Keratinocyte (primary cell): ENCODE measurements around the gene PTRH1. TPM values are rescaled to one million over a fixed set of nuclear protein-coding genes. Genes with fewer than 3 reads are reported as not detected.
A peak's percentile ranks its signal among the peaks of the same experiment; 100 is the strongest.

Source experiments
- DNase-seq: peaks from one replicate; pipeline ENCODE4 v3.0.0-alpha.2; 2011; ENCODE audit warnings: low read depth, missing footprints, low spot score
- FAIRE-seq: peaks from 2 replicates; lab custom pipeline; 2011; peaks lifted over from hg19 to GRCh38; lab: Jason Lieb, UNC
- H2AFZ ChIP-seq: 2 replicates; pipeline ENCODE4 v1.6.0; 2012; ENCODE audit warnings: low read length, control low read depth, inconsistent platforms; ENCODE audit not compliant: control insufficient read depth
- H3K27ac ChIP-seq: 2 replicates; pipeline ENCODE4 v1.5.1; 2011; ENCODE audit warnings: low read length; ENCODE audit not compliant: control insufficient read depth, insufficient read depth
- H3K27me3 ChIP-seq: 3 replicates; pipeline ENCODE4 v1.6.0; 2011; ENCODE audit warnings: low read length; ENCODE audit not compliant: control insufficient read depth, insufficient read depth; ENCODE audit errors: extremely low read depth
- H3K36me3 ChIP-seq, 2 experiments: 2 replicates in 1 of 2; 3 replicates in 1 of 2; pipeline ENCODE4 v1.5.1; 2011; ENCODE audit warnings: low read length in 2 of 2, mild to moderate bottlenecking in 1 of 2; ENCODE audit not compliant: control insufficient read depth in 2 of 2, insufficient read depth in 2 of 2; ENCODE audit errors: extremely low read depth in 1 of 2
- H3K4me1 ChIP-seq: 3 replicates; pipeline ENCODE4 v1.5.1; 2011; ENCODE audit warnings: low read length; ENCODE audit not compliant: control insufficient read depth, insufficient read depth; ENCODE audit errors: extremely low read depth
- H3K4me2 ChIP-seq: 3 replicates; pipeline ENCODE4 v1.6.0; 2011; ENCODE audit warnings: low read depth, low read length; ENCODE audit not compliant: control insufficient read depth, insufficient read depth; ENCODE audit errors: extremely low read depth
- H3K4me3 ChIP-seq, 3 experiments: fragments of 200-600 bp in 1 of 3; sonication (generic) in 1 of 3; 2 replicates in 2 of 3; 3 replicates in 1 of 3; pipeline ENCODE4 v1.5.1; 2011 to 2016; ENCODE audit warnings: low read length in 3 of 3, mild to moderate bottlenecking in 3 of 3, control low read depth in 2 of 3, inconsistent platforms in 1 of 3, low read depth in 1 of 3, mixed read lengths in 1 of 3, mixed run types in 1 of 3, moderate library complexity in 1 of 3; ENCODE audit not compliant: control insufficient read depth in 2 of 3, insufficient read depth in 2 of 3; ENCODE audit errors: extremely low read depth in 1 of 3
- H3K79me2 ChIP-seq: 2 replicates; pipeline ENCODE4 v1.6.0; 2012; ENCODE audit warnings: low read length; ENCODE audit not compliant: control insufficient read depth, insufficient read depth
- H3K9ac ChIP-seq: 3 replicates; pipeline ENCODE4 v1.6.0; 2011; ENCODE audit warnings: low read length; ENCODE audit not compliant: control insufficient read depth, insufficient read depth; ENCODE audit errors: extremely low read depth
- H3K9me1 ChIP-seq: 3 replicates; pipeline ENCODE4 v1.6.0; 2011; ENCODE audit warnings: low read length; ENCODE audit not compliant: control insufficient read depth, insufficient read depth; ENCODE audit errors: extremely low read depth
- H3K9me3 ChIP-seq: 2 replicates; pipeline ENCODE4 v1.5.1; 2012; ENCODE audit warnings: low read depth, low read length; ENCODE audit not compliant: control insufficient read depth
- H4K20me1 ChIP-seq: 3 replicates; pipeline ENCODE4 v1.6.0; 2011; ENCODE audit warnings: low read length; ENCODE audit not compliant: control insufficient read depth, insufficient read depth; ENCODE audit errors: extremely low read depth
- CTCF ChIP-seq, 3 experiments: IDR thresholded peaks in 1 of 3; conservative IDR thresholded peaks in 1 of 3; optimal IDR thresholded peaks in 1 of 3; 2 replicates in 2 of 3; 3 replicates in 1 of 3; pipeline versions ENCODE3 to v1.5.1; 2011; ENCODE audit warnings: low read length in 3 of 3, mild to moderate bottlenecking in 3 of 3, moderate library complexity in 2 of 3, control low read depth in 1 of 3, inconsistent platforms in 1 of 3; ENCODE audit not compliant: insufficient read depth in 2 of 3; ENCODE audit errors: extremely low read depth in 1 of 3
- EZH2 ChIP-seq: IDR thresholded peaks from one replicate; pipeline ENCODE4 v1.6.1; 2012; ENCODE audit warnings: inconsistent platforms, mild to moderate bottlenecking, low read length, moderate library complexity
- dilution Hi-C: fragments of 300-500 bp; cut with MboI; formaldehyde crosslinking; loops from one replicate; pipeline ENCODE4 v1.7.0; 2020; ENCODE audit warnings: low sequenced_read_pairs; ENCODE audit not compliant: extremely low pct_ligation_motif_present
- polyA plus RNA-seq, 5 experiments: library from polyadenylated mRNA; depleted of rRNA in 3 of 5; stranded (reverse) in 3 of 5; stranded (forward) in 1 of 5; unstranded in 1 of 5; fragments of >200 nt; gene quantifications; 1 replicate in 1 of 5; 2 replicates in 3 of 5; 3 replicates in 1 of 5; pipeline versions ENCODE4 v1.2.1 to v1.2.3, GENCODE V29; 2011 to 2012; ENCODE audit warnings: missing spikeins in 2 of 5, low read depth in 1 of 5, low replicate concordance in 1 of 5

PTRH1 gene
- polyA plus RNA-seq, 1 donor (not counting 4 experiments of a cell fraction or from before 2014, with no cell fraction given): 14.3 TPM

- Histone ChIP-seq H2AFZ (no peak overlapping the region), H3K9me3 (no peaks in the 10 kb centered on the region), H3K4me2 (no peak overlapping the region), H3K9ac (no peak overlapping the region), H3K36me3 (no peaks in the 10 kb centered on the region), H3K27ac (no peak overlapping the region), H3K79me2 (no peaks in the 10 kb centered on the region), H3K27me3 (no peaks in the 10 kb centered on the region), H4K20me1 (no peaks in the 10 kb centered on the region), H3K4me3 (no peak overlapping the region), H3K4me1 (peaks cover 13% of the 10 kb centered on the region), H3K9me1 (no peaks in the 10 kb centered on the region)
- dilution Hi-C loops: no loop called here
- FAIRE-seq (no peak), DNase-seq (no peak)
- TF ChIP-seq EZH2 (no peak), CTCF (optimal IDR thresholded peaks at IDR 0.05 in 1 of 3, IDR thresholded peaks at IDR 0.05 in 1 of 3, conservative IDR thresholded peaks at IDR 0.05 in 1 of 3; ENCODE audit: extremely low read depth in 1 of 3, insufficient read depth in 2 of 3, low read length in 3 of 3) (no peak)
Observed at GRCh38 chr9:127741831-127742434, 26.5 kb upstream of the PTRH1 start.

DNA sequence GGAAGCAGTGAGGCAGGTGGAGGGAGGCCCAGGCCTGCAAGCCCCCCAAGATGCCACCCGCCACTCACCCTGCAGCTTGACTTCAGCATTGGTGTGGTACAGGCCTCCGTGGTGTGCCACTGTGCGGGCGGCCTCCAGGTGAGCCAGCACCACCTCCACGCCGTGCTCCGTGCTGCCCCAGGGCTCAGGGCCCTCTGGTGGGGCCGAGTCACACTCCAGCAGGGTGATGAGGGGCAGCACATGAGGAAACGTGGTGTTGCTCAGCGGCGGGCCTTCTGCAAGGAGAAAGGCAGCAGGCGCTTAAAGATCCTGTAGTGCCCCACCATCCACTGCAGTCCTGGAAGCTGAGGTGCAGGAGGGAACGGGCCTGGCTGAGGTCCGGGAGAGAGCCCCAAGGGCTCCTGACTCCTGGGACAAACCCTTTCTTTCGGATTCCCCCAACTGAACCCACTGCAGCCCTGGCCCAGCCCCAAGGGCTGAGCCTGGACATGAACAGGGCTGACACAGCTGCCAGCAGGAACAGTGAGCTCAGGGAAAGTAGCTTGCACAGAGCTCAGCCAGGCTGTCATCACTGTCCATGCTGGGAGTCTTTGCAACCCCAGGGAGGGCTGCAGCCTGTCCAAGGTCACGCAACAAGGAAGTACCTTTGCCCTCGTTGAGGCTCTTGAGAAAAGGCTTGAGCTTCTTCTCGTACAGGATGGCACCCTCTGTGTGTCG is 24.3 kb upstream of the PTRH1 start:
- Histone ChIP-seq H3K27ac (peak overlapping the region; percentile 82), H3K4me2 (peak overlapping the region; percentile 62), H3K9me3 (no peaks in the 10 kb centered on the region), H2AFZ (peak overlapping the region; percentile 4), H4K20me1 (no peaks in the 10 kb centered on the region), H3K4me3 (no peak overlapping the region), H3K9ac (peak overlapping the region; percentile 59), H3K36me3 (no peaks in the 10 kb centered on the region), H3K79me2 (no peaks in the 10 kb centered on the region), H3K4me1 (peaks cover 16% of the 10 kb centered on the region), H3K27me3 (no peaks in the 10 kb centered on the region), H3K9me1 (no peaks in the 10 kb centered on the region)
- FAIRE-seq (peak; percentile 9), DNase-seq (no peak)
- TF ChIP-seq EZH2 (no peak), CTCF (optimal IDR thresholded peaks at IDR 0.05 in 1 of 3, IDR thresholded peaks at IDR 0.05 in 1 of 3, conservative IDR thresholded peaks at IDR 0.05 in 1 of 3; ENCODE audit: extremely low read depth in 1 of 3, insufficient read depth in 2 of 3, low read length in 3 of 3) (no peak)
- dilution Hi-C loops: no loop called here
